Endometrial microvascular endothelial cells (primary cell): ENCODE measurements around the gene F9. TPM values are rescaled to one million over a fixed set of nuclear protein-coding genes. Genes with fewer than 3 reads are reported as not detected.

Source experiments
- in situ Hi-C: cut with HindIII; loops from 2 replicates; pipeline ENCODE4 v1.10.0; 2017; ENCODE audit warnings: low sequenced_read_pairs, low pct_unique_long_range_greater_than_20kb; ENCODE audit errors: inconsistent ontology term
- total RNA-seq: library from RNA; depleted of rRNA; stranded (reverse); fragments of >200 nt; gene quantifications from one replicate; pipeline ENCODE4 v1.2.3, GENCODE V29; 2015; ENCODE audit errors: inconsistent ontology term

The F9 gene
- total RNA-seq, 1 donor from 2014 or later, result not detected

GRCh38 chrX:139581068-139581467 lies 50.5 kb downstream of the F9 start:
- in situ Hi-C loops, result no loop called here

GRCh38 chrX:139585613-139586012 lies 55.1 kb downstream of the F9 start:
- in situ Hi-C loops, result no loop called here

- in situ Hi-C loops, result no loop called here
Observed at GRCh38 chrX:139596068-139596467, 65.5 kb downstream of the F9 start.

- in situ Hi-C loops, result no loop called here
Observed at GRCh38 chrX:139600105-139600504, 69.6 kb downstream of the F9 start.

Other genes with a start within 250 kb of the F9 start
- gene MCF2, start 177.4 kb downstream of the F9 start, total RNA-seq, result not detected